DND-41 (cell line): ENCODE data around the gene KRTDAP.
A peak's percentile ranks its signal among the peaks of the same experiment; 100 is the strongest.
"Not testable (repeated sequence)": the region's sequence is repeated elsewhere in the genome, so short reads cannot be mapped to it uniquely, and the experiment has no call there.

Experiments
- ATAC-seq: fragments of 200-7000 bp; cut with Tn5 transposase; 3 replicates; pipeline ENCODE4 v1.9.1; 2021; ENCODE audit warnings: low read depth; ENCODE audit not compliant: insufficient read depth
- DNase-seq: peaks from one replicate; pipeline ENCODE4 v3.0.0-alpha.2; 2020
- H2AFZ ChIP-seq: 2 replicates; pipeline ENCODE4 v1.6.0; 2012; ENCODE audit warnings: low read depth, low read length
- H3K27ac ChIP-seq: 2 replicates; pipeline ENCODE4 v1.5.1; 2012; ENCODE audit warnings: low read length, inconsistent platforms
- H3K27me3 ChIP-seq: fragments of 200-600 bp; sonication (generic); 2 replicates; pipeline ENCODE4 v1.6.0; 2012; ENCODE audit warnings: low read length, mild to moderate bottlenecking, inconsistent platforms; ENCODE audit not compliant: insufficient read depth, poor library complexity
- H3K36me3 ChIP-seq: 2 replicates; pipeline ENCODE4 v1.5.1; 2012; ENCODE audit warnings: low read length, inconsistent platforms; ENCODE audit not compliant: insufficient read depth
- H3K4me1 ChIP-seq: 2 replicates; pipeline ENCODE4 v1.5.1; 2012; ENCODE audit warnings: mild to moderate bottlenecking, low read length; ENCODE audit not compliant: insufficient read depth
- H3K4me2 ChIP-seq: 2 replicates; pipeline ENCODE4 v1.6.0; 2012; ENCODE audit warnings: mild to moderate bottlenecking, moderate library complexity, low read length, inconsistent platforms; ENCODE audit not compliant: insufficient read depth
- H3K4me3 ChIP-seq, 2 experiments: fragments of 200-600 bp in 1 of 2; shearing (Covaris generic) in 1 of 2; 2 replicates each; pipeline ENCODE4 v1.5.1; 2012 to 2016; ENCODE audit warnings: inconsistent platforms in 2 of 2, low read length in 2 of 2, mild to moderate bottlenecking in 2 of 2, low read depth in 1 of 2, moderate library complexity in 1 of 2
- H3K79me2 ChIP-seq: 2 replicates; pipeline ENCODE4 v1.6.0; 2012; ENCODE audit warnings: low read length, inconsistent platforms; ENCODE audit not compliant: insufficient read depth
- H3K9ac ChIP-seq: 2 replicates; pipeline ENCODE4 v1.6.0; 2012; ENCODE audit warnings: low read depth, mild to moderate bottlenecking, inconsistent platforms, low read length, moderate library complexity
- H3K9me3 ChIP-seq: 2 replicates; pipeline ENCODE4 v1.5.1; 2012; ENCODE audit warnings: low read length, moderate library complexity, mild to moderate bottlenecking, inconsistent platforms; ENCODE audit not compliant: insufficient read depth, severe bottlenecking
- H4K20me1 ChIP-seq: 2 replicates; pipeline ENCODE4 v1.6.0; 2012; ENCODE audit warnings: low read length; ENCODE audit not compliant: insufficient read depth
- EZH2 ChIP-seq: IDR thresholded peaks from 3 replicates; pipeline ENCODE4 v1.6.1; 2012; ENCODE audit warnings: borderline replicate concordance, low read depth, mild to moderate bottlenecking, moderate library complexity, low read length, inconsistent platforms; ENCODE audit not compliant: severe bottlenecking
- TF ChIP-seq, protein P1 (sequence below): IDR thresholded peaks from 2 replicates; pipeline ENCODE4 v1.5.1; 2012; ENCODE audit warnings: borderline replicate concordance, low read length, moderate library complexity, mild to moderate bottlenecking; ENCODE audit not compliant: poor library complexity, severe bottlenecking; ENCODE audit errors: extremely low read depth

KRTDAP gene

DNA sequence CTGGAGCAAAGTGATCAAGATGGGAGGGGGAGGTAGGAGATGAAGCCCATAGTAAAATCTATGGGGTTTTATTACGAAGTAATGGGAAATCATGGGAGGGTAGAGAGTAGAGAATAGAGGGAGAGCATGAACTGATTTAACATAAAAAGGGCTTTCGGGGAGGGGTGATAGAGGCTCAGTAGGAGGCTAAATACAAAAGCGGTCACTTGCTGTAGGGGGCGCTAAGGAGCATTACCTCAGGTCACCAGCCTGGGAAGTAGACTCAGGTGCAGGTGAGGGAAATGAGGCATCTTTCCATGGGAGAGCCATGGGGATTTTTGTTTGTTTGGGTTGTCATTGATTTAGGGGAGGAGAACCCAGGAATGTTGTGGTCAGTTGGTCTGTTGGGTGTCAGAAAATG lies 14.1 kb downstream of the KRTDAP start:
- Histone ChIP-seq H4K20me1 (no peaks in the 10 kb centered on the region), H3K79me2 (no peaks in the 10 kb centered on the region), H3K9ac (no peak overlapping the region), H3K9me3 (no peaks in the 10 kb centered on the region), H3K36me3 (no peaks in the 10 kb centered on the region), H3K27me3 (no peaks in the 10 kb centered on the region), H3K4me2 (no peak overlapping the region), H2AFZ (no peak overlapping the region), H3K4me3 (no peak overlapping the region), H3K27ac (no peak overlapping the region), H3K4me1 (no peaks in the 10 kb centered on the region)
- no peak for TF ChIP-seq EZH2
- TF ChIP-seq, protein P1, sequence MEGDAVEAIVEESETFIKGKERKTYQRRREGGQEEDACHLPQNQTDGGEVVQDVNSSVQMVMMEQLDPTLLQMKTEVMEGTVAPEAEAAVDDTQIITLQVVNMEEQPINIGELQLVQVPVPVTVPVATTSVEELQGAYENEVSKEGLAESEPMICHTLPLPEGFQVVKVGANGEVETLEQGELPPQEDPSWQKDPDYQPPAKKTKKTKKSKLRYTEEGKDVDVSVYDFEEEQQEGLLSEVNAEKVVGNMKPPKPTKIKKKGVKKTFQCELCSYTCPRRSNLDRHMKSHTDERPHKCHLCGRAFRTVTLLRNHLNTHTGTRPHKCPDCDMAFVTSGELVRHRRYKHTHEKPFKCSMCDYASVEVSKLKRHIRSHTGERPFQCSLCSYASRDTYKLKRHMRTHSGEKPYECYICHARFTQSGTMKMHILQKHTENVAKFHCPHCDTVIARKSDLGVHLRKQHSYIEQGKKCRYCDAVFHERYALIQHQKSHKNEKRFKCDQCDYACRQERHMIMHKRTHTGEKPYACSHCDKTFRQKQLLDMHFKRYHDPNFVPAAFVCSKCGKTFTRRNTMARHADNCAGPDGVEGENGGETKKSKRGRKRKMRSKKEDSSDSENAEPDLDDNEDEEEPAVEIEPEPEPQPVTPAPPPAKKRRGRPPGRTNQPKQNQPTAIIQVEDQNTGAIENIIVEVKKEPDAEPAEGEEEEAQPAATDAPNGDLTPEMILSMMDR = peak; percentile 32
- DNase-seq = no peak
- ATAC-seq = no peak

DNA sequence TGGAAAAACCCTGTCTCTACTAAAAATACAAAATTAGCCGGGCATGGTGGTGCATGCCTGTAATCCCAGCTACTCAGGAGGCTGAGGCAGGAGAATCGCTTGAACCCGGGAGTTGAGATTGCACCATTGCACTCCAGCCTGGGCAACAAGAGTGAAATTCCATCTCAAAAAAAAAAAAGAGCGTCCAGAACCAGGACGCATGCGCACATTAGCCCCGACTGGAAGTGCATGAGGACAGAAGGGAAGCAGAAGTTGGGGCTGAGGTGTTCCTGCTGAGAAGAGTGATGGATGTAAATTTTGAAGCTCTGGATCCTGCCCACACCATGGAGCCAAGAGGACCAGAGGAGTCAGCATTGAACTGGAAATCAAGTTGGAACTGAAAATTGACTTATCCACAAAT lies 15.7 kb downstream of the KRTDAP start:
- H3K27me3 ChIP-seq, H3K4me3 ChIP-seq, H3K36me3 ChIP-seq, H2AFZ ChIP-seq, ATAC-seq, H3K4me1 ChIP-seq, H3K9ac ChIP-seq, DNase-seq, H3K9me3 ChIP-seq, H4K20me1 ChIP-seq, H3K4me2 ChIP-seq, H3K27ac ChIP-seq, H3K79me2 ChIP-seq: not testable (repeated sequence)

DNA sequence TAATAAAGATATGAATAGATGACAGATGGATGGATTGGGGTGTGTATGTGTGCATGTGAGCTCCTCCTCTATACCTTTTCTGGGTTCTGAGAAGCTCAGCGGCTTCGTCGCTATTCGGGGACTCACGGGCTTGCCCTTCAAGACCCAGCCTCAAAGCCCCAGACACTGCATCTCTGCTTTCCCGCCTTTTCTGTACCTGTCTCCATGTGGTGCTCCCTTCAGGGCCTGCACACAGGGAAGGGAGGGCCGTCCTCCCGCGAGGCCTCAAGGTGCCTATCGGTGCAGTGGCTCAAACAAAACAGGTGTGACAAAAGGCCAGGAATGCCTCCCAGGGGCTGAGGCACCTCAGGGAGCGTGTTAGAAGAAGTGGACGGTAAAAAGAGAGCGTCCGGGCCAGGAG lies 16.2 kb downstream of the KRTDAP start:
- Histone ChIP-seq H3K4me3 (no peak overlapping the region), H3K27me3 (no peaks in the 10 kb centered on the region), H3K4me2 (no peak overlapping the region), H3K79me2 (no peaks in the 10 kb centered on the region), H3K36me3 (no peaks in the 10 kb centered on the region), H4K20me1 (no peaks in the 10 kb centered on the region), H3K9me3 (no peaks in the 10 kb centered on the region), H3K4me1 (no peaks in the 10 kb centered on the region), H2AFZ (no peak overlapping the region), H3K27ac (no peak overlapping the region), H3K9ac (no peak overlapping the region)
- ATAC-seq (no peak), DNase-seq (no peak)
- no peak for TF ChIP-seq EZH2
- TF ChIP-seq, protein P1 = no peak

DNA sequence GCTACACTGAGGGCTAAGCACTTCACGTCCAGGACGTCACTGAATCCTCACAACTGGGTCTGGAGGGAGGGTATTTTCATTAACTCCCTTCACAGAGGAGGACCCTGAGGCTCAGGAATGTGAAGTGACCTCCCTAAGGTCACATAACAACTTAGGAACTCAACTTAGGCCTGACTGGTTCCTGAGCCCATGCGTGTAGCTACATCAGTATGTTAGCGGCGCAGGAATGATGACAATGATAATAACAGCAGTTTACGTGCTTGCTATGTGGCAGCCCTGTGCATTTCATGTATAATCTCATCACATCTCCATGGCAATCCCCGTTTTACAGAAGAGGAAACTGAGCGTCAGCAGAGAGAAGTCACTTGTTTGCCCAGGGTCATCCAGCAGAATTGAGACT lies 18.3 kb downstream of the KRTDAP start:
- no peak overlapping the region for H3K4me2 ChIP-seq
- H3K4me1 ChIP-seq = 0 out of 2 replicates have a peak, but pooled peaks cover 2% of the 10 kb centered on the region
- DNase-seq (no peak), ATAC-seq (no peak)
- no peaks in the 10 kb centered on the region for H4K20me1 ChIP-seq
- no peaks in the 10 kb centered on the region for H3K9me3 ChIP-seq
- H3K27me3 ChIP-seq = no peaks in the 10 kb centered on the region
- H3K9ac ChIP-seq = no peak overlapping the region
- H3K79me2 ChIP-seq = no peaks in the 10 kb centered on the region
- no peak overlapping the region for H3K4me3 ChIP-seq
- H3K27ac ChIP-seq = no peak overlapping the region
- no peak overlapping the region for H2AFZ ChIP-seq
- TF ChIP-seq EZH2 = no peak
- TF ChIP-seq, protein P1 = no peak
- H3K36me3 ChIP-seq = no peaks in the 10 kb centered on the region

DNA sequence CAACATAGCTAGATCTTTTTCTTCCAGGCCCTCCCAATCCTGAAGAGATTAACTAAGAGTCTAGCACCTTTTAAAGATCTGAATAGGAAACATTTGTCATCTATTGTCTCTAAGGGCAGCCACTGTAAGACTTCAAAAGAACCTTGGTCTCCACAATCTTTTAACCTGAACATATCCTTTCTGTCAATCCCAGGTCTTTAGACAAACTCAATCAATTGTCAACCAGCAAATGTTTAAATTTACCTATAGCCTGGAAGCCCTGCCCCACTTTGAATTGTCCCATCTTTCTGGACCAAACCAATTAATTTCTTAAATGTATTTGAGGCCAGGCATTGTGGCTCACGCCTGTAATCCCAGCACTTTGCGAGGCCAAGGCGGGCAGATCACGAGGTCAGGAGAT lies 19.2 kb downstream of the KRTDAP start:
- H4K20me1 ChIP-seq, H3K79me2 ChIP-seq, H3K4me2 ChIP-seq, H2AFZ ChIP-seq, H3K9me3 ChIP-seq, DNase-seq, H3K27me3 ChIP-seq, H3K4me1 ChIP-seq, H3K36me3 ChIP-seq, H3K4me3 ChIP-seq, H3K27ac ChIP-seq, H3K9ac ChIP-seq, ATAC-seq: not testable (repeated sequence)
